HL-60 (cell line): ENCODE data around the gene ZBTB21.

Experiments used
- DNase-seq, 2 experiments: peaks; one replicate each; pipeline ENCODE4 v3.0.0-alpha.2; 2010 to 2020; ENCODE audit warnings: low read depth in 1 of 2, low spot score in 1 of 2
- H3K27ac ChIP-seq: fragments of 250-450 bp; sonication (Bioruptor Pico); replicated peaks from 2 replicates; pipeline ENCODE4 v1.5.1; 2020; ENCODE audit warnings: mild to moderate bottlenecking, moderate library complexity
- H3K27me3 ChIP-seq: fragments of 250-450 bp; sonication (Bioruptor Pico); 2 replicates; pipeline ENCODE4 v1.5.1; 2021; ENCODE audit warnings: mild to moderate bottlenecking, moderate library complexity; ENCODE audit not compliant: insufficient read depth, poor library complexity, severe bottlenecking
- H3K4me3 ChIP-seq: replicated peaks from 2 replicates; pipeline ENCODE4 v1.5.1; 2011; ENCODE audit warnings: mild to moderate bottlenecking, control low read depth, low read length; ENCODE audit not compliant: insufficient read depth
- GABPA ChIP-seq: IDR thresholded peaks from 2 replicates; pipeline ENCODE4 v1.6.1; 2012; ENCODE audit warnings: low read depth
- POLR2AphosphoS5 ChIP-seq: IDR thresholded peaks from 2 replicates; pipeline ENCODE4 v1.6.1; 2012; ENCODE audit warnings: low read depth
- SPI1 ChIP-seq: IDR thresholded peaks from 2 replicates; pipeline ENCODE4 v1.6.1; 2012; ENCODE audit warnings: low read depth, mild to moderate bottlenecking, borderline replicate concordance
- TF ChIP-seq, protein P1 (sequence below): IDR thresholded peaks from 2 replicates; pipeline ENCODE4 v1.6.1; 2012; ENCODE audit warnings: low read depth; ENCODE audit not compliant: insufficient replicate concordance
- TF ChIP-seq, protein P2 (sequence below): IDR thresholded peaks from one replicate; pipeline ENCODE4 v1.5.1; 2011; ENCODE audit warnings: low read length, control low read depth, inconsistent platforms; ENCODE audit not compliant: insufficient read depth

ZBTB21 gene

DNA sequence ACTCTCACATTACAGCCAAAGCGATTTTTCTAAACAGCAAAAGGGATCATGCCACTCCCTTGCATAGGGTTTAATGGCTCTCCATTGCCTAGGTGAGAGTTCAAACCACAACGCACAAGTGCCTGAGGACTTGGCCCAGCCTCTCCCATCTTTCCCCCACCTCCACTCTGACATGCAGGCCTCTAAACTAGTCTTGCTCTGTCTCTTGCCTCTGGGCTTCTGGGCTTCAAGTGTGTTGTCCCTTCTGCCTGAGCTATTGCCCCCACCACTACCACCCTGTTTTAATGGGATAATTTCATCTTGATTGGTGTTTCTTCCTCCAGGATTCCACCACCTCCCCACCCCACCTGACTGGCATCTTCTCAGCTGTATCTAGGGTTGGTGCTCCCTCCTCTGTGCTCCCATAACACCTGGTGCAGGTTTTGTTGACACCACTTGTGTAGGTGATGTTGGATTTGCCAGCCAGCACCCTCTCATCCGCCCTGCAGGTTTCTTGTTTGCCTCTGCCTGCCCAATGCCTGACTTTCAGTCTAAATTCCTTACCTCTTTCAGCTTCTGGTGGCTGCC, 2.7 kb upstream of the ZBTB21 start:
- Histone ChIP-seq H3K27me3 (no peaks in the 10 kb centered on the region), H3K27ac (no peak overlapping the region), H3K4me3 (no peak overlapping the region)
- no peak for DNase-seq
- no peak for TF ChIP-seq POLR2AphosphoS5
- TF ChIP-seq GABPA = no peak

DNA sequence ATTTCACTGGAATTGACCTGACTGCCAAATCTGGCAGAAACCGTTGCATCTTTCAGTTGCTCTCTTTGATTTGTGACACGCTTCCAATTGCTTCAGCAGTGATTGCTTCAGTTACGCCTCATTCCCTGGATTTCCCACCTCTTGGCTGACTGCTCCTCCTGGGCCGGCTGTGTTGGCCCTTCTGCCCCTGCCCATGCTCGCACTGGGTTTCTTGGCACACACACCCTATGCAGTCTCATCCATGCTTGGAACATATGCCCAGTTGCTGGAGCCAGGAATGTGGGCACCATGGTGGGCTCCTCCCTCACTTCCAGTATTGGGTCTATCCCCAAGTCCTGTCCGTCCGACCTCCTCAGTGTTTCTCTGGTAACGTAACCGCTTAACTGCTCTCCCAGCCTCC, 2.2 kb upstream of the ZBTB21 start:
- no peak for TF ChIP-seq SPI1
- TF ChIP-seq, protein P1, sequence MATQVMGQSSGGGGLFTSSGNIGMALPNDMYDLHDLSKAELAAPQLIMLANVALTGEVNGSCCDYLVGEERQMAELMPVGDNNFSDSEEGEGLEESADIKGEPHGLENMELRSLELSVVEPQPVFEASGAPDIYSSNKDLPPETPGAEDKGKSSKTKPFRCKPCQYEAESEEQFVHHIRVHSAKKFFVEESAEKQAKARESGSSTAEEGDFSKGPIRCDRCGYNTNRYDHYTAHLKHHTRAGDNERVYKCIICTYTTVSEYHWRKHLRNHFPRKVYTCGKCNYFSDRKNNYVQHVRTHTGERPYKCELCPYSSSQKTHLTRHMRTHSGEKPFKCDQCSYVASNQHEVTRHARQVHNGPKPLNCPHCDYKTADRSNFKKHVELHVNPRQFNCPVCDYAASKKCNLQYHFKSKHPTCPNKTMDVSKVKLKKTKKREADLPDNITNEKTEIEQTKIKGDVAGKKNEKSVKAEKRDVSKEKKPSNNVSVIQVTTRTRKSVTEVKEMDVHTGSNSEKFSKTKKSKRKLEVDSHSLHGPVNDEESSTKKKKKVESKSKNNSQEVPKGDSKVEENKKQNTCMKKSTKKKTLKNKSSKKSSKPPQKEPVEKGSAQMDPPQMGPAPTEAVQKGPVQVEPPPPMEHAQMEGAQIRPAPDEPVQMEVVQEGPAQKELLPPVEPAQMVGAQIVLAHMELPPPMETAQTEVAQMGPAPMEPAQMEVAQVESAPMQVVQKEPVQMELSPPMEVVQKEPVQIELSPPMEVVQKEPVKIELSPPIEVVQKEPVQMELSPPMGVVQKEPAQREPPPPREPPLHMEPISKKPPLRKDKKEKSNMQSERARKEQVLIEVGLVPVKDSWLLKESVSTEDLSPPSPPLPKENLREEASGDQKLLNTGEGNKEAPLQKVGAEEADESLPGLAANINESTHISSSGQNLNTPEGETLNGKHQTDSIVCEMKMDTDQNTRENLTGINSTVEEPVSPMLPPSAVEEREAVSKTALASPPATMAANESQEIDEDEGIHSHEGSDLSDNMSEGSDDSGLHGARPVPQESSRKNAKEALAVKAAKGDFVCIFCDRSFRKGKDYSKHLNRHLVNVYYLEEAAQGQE = no peak
- TF ChIP-seq POLR2AphosphoS5 = no peak
- no peak for TF ChIP-seq GABPA
- TF ChIP-seq, protein P2, sequence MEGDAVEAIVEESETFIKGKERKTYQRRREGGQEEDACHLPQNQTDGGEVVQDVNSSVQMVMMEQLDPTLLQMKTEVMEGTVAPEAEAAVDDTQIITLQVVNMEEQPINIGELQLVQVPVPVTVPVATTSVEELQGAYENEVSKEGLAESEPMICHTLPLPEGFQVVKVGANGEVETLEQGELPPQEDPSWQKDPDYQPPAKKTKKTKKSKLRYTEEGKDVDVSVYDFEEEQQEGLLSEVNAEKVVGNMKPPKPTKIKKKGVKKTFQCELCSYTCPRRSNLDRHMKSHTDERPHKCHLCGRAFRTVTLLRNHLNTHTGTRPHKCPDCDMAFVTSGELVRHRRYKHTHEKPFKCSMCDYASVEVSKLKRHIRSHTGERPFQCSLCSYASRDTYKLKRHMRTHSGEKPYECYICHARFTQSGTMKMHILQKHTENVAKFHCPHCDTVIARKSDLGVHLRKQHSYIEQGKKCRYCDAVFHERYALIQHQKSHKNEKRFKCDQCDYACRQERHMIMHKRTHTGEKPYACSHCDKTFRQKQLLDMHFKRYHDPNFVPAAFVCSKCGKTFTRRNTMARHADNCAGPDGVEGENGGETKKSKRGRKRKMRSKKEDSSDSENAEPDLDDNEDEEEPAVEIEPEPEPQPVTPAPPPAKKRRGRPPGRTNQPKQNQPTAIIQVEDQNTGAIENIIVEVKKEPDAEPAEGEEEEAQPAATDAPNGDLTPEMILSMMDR = no peak
- no peak overlapping the region for H3K4me3 ChIP-seq
- H3K27me3 ChIP-seq = no peaks in the 10 kb centered on the region
- no peak for DNase-seq
- no peak overlapping the region for H3K27ac ChIP-seq

DNA sequence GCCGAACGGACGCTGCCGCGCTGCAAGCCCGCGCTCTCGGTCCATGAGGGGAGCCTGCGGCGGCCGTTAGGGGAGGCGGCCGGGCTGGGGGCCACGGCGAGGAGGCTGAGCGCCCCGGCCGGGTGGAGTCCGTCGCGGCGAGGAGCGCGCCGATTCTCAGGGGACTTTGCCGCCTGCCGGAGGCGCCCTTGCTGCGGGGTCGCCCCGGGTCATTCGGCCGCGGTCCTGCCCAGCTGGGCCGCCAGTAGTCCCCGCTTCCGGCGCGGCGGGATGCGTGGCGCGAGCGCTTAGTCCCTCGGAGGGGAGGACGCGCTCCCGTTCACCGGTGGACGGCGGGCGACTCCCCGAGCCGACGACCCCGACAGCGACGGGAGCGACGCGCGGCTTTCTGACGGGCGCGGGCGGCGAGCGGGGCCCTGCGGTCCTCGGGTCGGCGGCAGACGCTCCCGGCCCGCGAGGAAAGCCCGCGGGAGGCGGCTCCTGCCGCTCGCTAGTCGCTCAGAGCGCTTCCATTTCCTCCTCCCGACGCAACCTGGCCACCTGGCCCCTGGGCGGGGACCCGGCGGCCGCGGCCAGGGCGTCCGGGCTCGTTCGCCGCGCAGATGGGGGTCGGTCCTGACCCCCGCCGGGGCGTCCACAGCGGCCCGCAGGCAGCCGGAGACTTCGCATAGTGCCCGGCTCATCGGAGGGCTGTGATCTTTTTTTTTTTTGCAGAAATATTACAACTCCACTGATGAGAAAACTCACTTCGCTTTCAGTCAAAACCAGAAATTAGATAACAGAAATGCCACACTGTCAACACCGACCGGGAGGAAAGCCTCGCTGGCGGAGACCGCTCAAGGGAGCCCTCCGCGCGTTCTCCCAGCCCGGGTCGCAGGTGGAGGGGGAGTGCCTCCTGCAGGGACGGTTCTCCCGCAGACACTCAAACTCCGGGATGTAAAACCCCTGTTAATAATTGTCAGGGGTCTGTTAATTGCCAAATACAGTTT, 641 bp upstream of the ZBTB21 start:
- peak overlapping the region; percentile 78 for H3K4me3 ChIP-seq
- H3K27me3 ChIP-seq = no peaks in the 10 kb centered on the region
- H3K27ac ChIP-seq = peak overlapping the region; percentile 80
- peak in 1 of 2 experiments; percentile 19 for DNase-seq
- TF ChIP-seq, protein P1 = peak; percentile 35
- TF ChIP-seq GABPA (peak; percentile 9; the same call in 1 of the 2 replicates), POLR2AphosphoS5 (peak; percentile 72)
- TF ChIP-seq, protein P2 = no peak

DNA sequence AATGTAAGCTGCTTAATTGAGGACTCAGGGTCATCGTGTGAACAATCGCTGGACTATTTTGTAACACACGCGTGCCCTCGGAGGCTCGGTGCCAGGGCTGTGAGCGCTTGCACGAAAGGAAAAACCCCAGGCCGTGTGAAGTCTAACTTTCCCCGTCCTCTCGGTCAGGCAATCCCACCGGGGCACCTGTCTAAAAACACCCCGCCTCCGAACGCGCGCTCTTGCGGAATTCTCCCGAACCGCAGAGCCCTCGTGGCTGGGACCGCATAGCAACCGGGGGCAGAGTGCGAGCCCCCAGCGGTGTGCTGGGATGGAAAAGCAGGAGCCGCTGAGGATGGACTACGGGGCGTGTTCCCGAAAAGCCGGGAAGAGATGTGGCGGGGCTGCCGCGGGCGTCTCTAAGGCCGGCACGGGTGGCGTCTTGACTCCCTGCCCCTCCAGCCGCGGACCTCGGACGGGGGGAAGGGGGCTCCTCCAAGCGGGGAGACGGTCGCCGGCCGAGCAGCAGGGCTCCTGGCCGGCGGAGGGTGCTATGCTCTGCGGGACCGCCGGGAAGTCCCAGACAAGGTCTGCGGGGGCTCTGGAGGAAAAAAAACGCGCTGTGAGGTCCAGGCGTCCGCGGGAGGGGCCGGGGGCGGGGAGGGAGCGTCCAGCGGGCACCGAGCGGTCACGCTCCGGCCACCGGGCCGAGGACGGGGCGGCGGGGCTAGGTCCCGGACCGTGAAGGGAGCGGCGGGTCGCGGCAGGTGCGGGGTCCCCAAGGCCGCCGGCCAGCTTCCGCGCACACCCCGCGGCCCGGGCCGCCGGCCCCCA, 936 bp downstream of the ZBTB21 start:
- Histone ChIP-seq H3K27me3 (no peaks in the 10 kb centered on the region), H3K4me3 (peak overlapping the region; percentile 78), H3K27ac (peak overlapping the region; percentile 80)
- DNase-seq = peak; percentile 21 to 46
- peak; percentile 38; the same call in 1 of the 2 replicates for TF ChIP-seq POLR2AphosphoS5
- TF ChIP-seq, protein P1 = no peak
